AG09319 (cell line): ENCODE measurements around the gene SSTR5.
"Not testable (repeated sequence)": the region's sequence is repeated elsewhere in the genome, so short reads cannot be mapped to it uniquely, and the experiment has no call there.

ENCODE experiments used
- DNase-seq: peaks from one replicate; pipeline ENCODE4 v3.0.0-alpha.2; 2010; ENCODE audit warnings: low read depth; ENCODE audit errors: extremely low read depth
- CTCF ChIP-seq: IDR thresholded peaks from 2 replicates; pipeline ENCODE4 v1.5.1; 2011; ENCODE audit warnings: low read depth, mild to moderate bottlenecking, inconsistent platforms, low read length, moderate library complexity

The SSTR5 gene

DNA sequence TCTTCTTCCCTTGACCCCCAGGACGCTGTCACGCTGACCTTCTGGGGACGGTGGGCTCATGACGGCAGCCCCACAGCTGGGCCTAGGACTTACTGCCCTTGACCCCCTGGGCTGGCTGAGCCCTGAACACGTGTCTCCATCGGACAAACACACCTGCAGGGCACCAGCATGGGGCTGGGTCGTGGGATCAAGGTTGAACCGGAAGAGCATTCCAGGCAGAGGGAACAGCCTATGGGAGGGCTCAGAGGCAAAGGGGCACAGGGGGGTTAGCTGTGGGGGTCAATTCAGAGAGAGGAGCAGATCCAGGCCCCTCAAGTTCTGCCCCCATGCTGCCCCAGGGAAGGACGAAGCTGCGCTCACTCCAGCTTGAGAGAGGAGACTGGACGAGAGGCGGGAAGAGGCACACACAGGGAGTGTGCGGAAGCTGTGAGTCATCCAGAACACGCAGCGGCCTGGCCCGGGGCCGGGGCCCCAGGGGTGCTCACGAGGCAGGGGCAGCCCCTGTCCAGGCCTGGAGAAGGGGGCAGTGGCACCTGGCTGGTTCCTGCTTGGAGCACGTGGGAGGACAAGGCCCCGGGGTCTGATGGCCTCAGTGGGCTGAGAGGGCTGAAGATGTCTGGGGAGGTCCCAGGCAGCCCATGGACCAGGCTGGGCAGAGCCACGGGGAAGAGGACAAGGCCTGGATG, 9.9 kb downstream of the SSTR5 start:
- TF ChIP-seq CTCF, result no peak
- DNase-seq, result no peak

- TF ChIP-seq CTCF, result no peak
- no peak for DNase-seq
Measured at GRCh38 chr16:1082952-1083675, 10.6 kb downstream of the SSTR5 start.

- no peak for TF ChIP-seq CTCF
- no peak for DNase-seq
Measured at GRCh38 chr16:1084971-1085370, 12.4 kb downstream of the SSTR5 start.

GRCh38 chr16:1086443-1086842, 13.9 kb downstream of the SSTR5 start:
- DNase-seq, result not testable (repeated sequence)

DNA sequence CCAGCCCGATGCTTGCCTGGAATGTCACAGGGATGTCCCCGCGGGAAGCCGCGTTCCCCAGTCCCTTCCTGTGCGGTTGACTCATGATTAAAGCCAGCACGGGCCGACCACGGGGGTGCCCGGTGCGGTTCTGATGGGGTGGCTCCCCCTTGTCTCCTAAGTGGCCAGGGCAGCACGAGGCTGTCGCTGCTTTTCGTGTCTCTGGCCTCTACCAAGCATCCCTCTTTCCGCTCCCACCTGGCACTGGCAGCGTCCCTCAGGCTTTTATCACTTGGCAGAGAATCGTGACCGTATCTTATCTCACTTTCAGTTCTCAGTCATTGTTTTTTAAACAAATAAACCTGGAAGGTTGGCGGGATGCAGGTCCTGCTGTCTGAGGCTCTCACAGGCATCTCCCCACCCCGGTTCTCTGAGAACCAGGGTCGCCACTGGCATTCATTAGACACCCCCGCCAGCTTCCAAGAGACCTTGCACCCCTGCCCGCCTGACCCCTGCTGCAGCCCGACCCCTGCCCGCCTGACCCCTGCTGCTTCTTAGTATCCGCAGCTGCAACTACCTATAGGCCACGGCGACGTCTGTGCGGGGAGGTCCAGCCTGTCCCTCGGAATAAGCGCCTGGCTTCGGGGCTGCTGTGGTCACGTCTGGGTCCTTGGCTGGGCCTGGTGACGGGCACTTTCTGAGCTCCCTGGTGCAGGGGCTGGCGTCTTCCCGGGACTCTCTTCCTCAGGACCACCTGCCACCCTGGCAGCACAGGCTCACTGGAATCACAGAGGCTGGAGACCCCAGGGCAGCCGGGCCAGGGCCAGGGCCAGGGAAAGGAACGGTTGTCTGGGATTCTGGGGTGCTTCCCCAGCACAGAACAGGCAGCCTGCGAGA, 16.0 kb downstream of the SSTR5 start:
- TF ChIP-seq CTCF, result no peak
- DNase-seq, result no peak

DNA sequence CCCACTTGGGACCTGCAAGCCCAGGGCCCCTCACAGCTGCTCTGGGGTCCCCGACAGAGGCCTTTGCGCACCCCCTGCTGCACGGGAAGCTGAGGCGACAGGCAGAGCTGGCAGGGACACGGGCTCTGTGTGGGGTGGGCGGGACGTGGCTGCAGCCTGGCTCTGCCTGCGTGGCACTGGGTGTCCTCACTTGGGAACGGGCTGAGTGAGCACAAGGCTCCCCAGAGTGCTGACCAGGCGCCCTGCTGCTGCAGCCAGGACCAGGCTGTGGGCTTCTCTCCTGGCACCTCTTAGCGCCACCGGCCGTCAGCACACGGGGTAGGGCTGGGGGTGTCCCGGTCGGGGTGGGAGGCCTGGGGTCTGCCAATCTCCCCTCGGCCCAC, 16.9 kb downstream of the SSTR5 start:
- no peak for TF ChIP-seq CTCF
- no peak for DNase-seq

- TF ChIP-seq CTCF, result no peak
- DNase-seq, result no peak
Measured at GRCh38 chr16:1089822-1090619, 17.5 kb downstream of the SSTR5 start.
